Embryonic facial prominence (tissue), 1 donor: ENCODE data around the gene KCNC3.

ENCODE experiments used
- DNase-seq: peaks from one replicate; pipeline ENCODE4 v3.0.0-alpha.2; 2016; ENCODE audit errors: extremely low spot score

The KCNC3 gene

GRCh38 chr19:50311723-50312635 is 17.2 kb downstream of the KCNC3 start:
- DNase-seq, result no peak

GRCh38 chr19:50310759-50311465 is 18.3 kb downstream of the KCNC3 start:
- DNase-seq, result no peak

- DNase-seq, result no peak
Measured at GRCh38 chr19:50309396-50310125, 19.6 kb downstream of the KCNC3 start.

- no peak for DNase-seq
Measured at GRCh38 chr19:50308991-50309390, 20.2 kb downstream of the KCNC3 start.

- DNase-seq, result no peak
Measured at GRCh38 chr19:50303558-50303957, 25.6 kb downstream of the KCNC3 start.

GRCh38 chr19:50301607-50301971 is 27.6 kb downstream of the KCNC3 start:
- no peak for DNase-seq

- DNase-seq, result no peak
Measured at GRCh38 chr19:50300814-50301606, 28.2 kb downstream of the KCNC3 start.

- no peak for DNase-seq
Measured at GRCh38 chr19:50300051-50300450, 29.1 kb downstream of the KCNC3 start.

- DNase-seq, result no peak
Measured at GRCh38 chr19:50293263-50294004, 35.7 kb downstream of the KCNC3 start.

GRCh38 chr19:50292216-50292827 is 36.9 kb downstream of the KCNC3 start:
- no peak for DNase-seq

GRCh38 chr19:50290775-50291174 is 38.4 kb downstream of the KCNC3 start:
- no peak for DNase-seq

GRCh38 chr19:50290011-50290410 is 39.2 kb downstream of the KCNC3 start:
- DNase-seq, result no peak

- DNase-seq, result no peak
Measured at GRCh38 chr19:50288954-50289353, 40.2 kb downstream of the KCNC3 start.

- DNase-seq, result no peak
Measured at GRCh38 chr19:50287331-50287730, 41.8 kb downstream of the KCNC3 start.

- DNase-seq, result no peak
Measured at GRCh38 chr19:50286443-50286842, 42.7 kb downstream of the KCNC3 start.

GRCh38 chr19:50285833-50286232 is 43.3 kb downstream of the KCNC3 start:
- DNase-seq, result no peak

GRCh38 chr19:50281491-50281890 is 47.7 kb downstream of the KCNC3 start:
- DNase-seq, result no peak

- DNase-seq, result no peak
Measured at GRCh38 chr19:50280983-50281382, 48.2 kb downstream of the KCNC3 start.

- DNase-seq, result no peak
Measured at GRCh38 chr19:50280074-50280473, 49.1 kb downstream of the KCNC3 start.

GRCh38 chr19:50277966-50278580 is 51.1 kb downstream of the KCNC3 start:
- no peak for DNase-seq
